MG63 (cell line): ENCODE results near the gene PHF2. TPM values are rescaled to one million over a fixed set of nuclear protein-coding genes. Genes with fewer than 3 reads are reported as not detected.
A peak's percentile ranks its signal among the peaks of the same experiment; 100 is the strongest.

Source experiments
- DNase-seq: peaks from one replicate; pipeline ENCODE4 v3.0.0-alpha.2; 2020
- H3K27me3 ChIP-seq: fragments of 250-450 bp; sonication (Bioruptor Pico); 2 replicates; pipeline ENCODE4 v1.5.1; 2020; ENCODE audit warnings: mild to moderate bottlenecking, moderate library complexity
- H3K36me3 ChIP-seq: fragments of 250-450 bp; sonication (Bioruptor Pico); 2 replicates; pipeline ENCODE4 v1.5.1; 2020; ENCODE audit warnings: mild to moderate bottlenecking, moderate library complexity
- H3K4me3 ChIP-seq: fragments of 250-450 bp; sonication (Bioruptor Pico); 2 replicates; pipeline ENCODE4 v1.5.1; 2020; ENCODE audit warnings: mild to moderate bottlenecking, moderate library complexity
- H3K9me3 ChIP-seq: fragments of 250-450 bp; sonication (Bioruptor Pico); 2 replicates; pipeline ENCODE4 v1.5.1; 2020; ENCODE audit warnings: mild to moderate bottlenecking, moderate library complexity
- total RNA-seq: library from RNA; depleted of rRNA; stranded (reverse); fragments of >200 nt; shearing (Covaris generic); gene quantifications from 2 replicates; pipeline ENCODE4 v1.2.3, GENCODE V29; 2014; ENCODE audit warnings: low replicate concordance

Gene PHF2
- total RNA-seq, 1 experiment from 2014 or later: 6.6 TPM

- Histone ChIP-seq H3K36me3 (peaks cover 52% of the 10 kb centered on the region), H3K9me3 (no peaks in the 10 kb centered on the region), H3K4me3 (no peak overlapping the region), H3K27me3 (no peaks in the 10 kb centered on the region)
- no peak for DNase-seq
These were observed 14.2 kb upstream of the PHF2 start for GRCh38 chr9:93562157-93562556.

- peaks cover 1% of the 10 kb centered on the region; the same call in 1 of the 2 replicates for H3K9me3 ChIP-seq
- no peak for DNase-seq
- H3K4me3 ChIP-seq: no peak overlapping the region
- peaks cover 39% of the 10 kb centered on the region for H3K36me3 ChIP-seq
- H3K27me3 ChIP-seq: no peaks in the 10 kb centered on the region
These were observed 11.3 kb upstream of the PHF2 start for GRCh38 chr9:93565089-93565488.

- no peaks in the 10 kb centered on the region for H3K27me3 ChIP-seq
- peak; percentile 95 for DNase-seq
- H3K9me3 ChIP-seq: peaks cover 10% of the 10 kb centered on the region
- H3K4me3 ChIP-seq: peak overlapping the region; percentile 74
- H3K36me3 ChIP-seq: peaks cover 40% of the 10 kb centered on the region
These were observed 9.7 kb upstream of the PHF2 start for GRCh38 chr9:93566408-93567270.

- H3K9me3 ChIP-seq: peaks cover 10% of the 10 kb centered on the region
- H3K4me3 ChIP-seq: peak overlapping the region; percentile 74
- H3K27me3 ChIP-seq: no peaks in the 10 kb centered on the region
- no peak for DNase-seq
- H3K36me3 ChIP-seq: peaks cover 33% of the 10 kb centered on the region
These were observed 9.0 kb upstream of the PHF2 start for GRCh38 chr9:93567271-93567959.

- DNase-seq: no peak
- H3K9me3 ChIP-seq: peaks cover 10% of the 10 kb centered on the region
- H3K27me3 ChIP-seq: no peaks in the 10 kb centered on the region
- H3K36me3 ChIP-seq: peaks cover 30% of the 10 kb centered on the region
- H3K4me3 ChIP-seq: no peak overlapping the region
These were observed 8.2 kb upstream of the PHF2 start for GRCh38 chr9:93568169-93568568.

GRCh38 chr9:93569621-93570174 is 6.7 kb upstream of the PHF2 start:
- no peak overlapping the region for H3K4me3 ChIP-seq
- peaks cover 10% of the 10 kb centered on the region for H3K9me3 ChIP-seq
- peaks cover 17% of the 10 kb centered on the region for H3K36me3 ChIP-seq
- no peaks in the 10 kb centered on the region for H3K27me3 ChIP-seq
- no peak for DNase-seq

- peaks cover 11% of the 10 kb centered on the region for H3K36me3 ChIP-seq
- H3K9me3 ChIP-seq: peaks cover 10% of the 10 kb centered on the region
- H3K4me3 ChIP-seq: no peak overlapping the region
- H3K27me3 ChIP-seq: no peaks in the 10 kb centered on the region
- no peak for DNase-seq
These were observed 4.2 kb upstream of the PHF2 start for GRCh38 chr9:93572221-93572620.

- DNase-seq: no peak
- Histone ChIP-seq H3K9me3 (peaks cover 10% of the 10 kb centered on the region), H3K4me3 (no peak overlapping the region), H3K27me3 (no peaks in the 10 kb centered on the region), H3K36me3 (peaks cover 8% of the 10 kb centered on the region)
These were observed 3.5 kb upstream of the PHF2 start for GRCh38 chr9:93572636-93573515.

- Histone ChIP-seq H3K36me3 (peaks cover 8% of the 10 kb centered on the region; the same call in 1 of the 2 replicates), H3K9me3 (peaks cover 10% of the 10 kb centered on the region), H3K27me3 (no peaks in the 10 kb centered on the region), H3K4me3 (no peak overlapping the region)
- DNase-seq: no peak
These were observed 2.9 kb upstream of the PHF2 start for GRCh38 chr9:93573516-93573828.

- DNase-seq: no peak
- Histone ChIP-seq H3K9me3 (peaks cover 10% of the 10 kb centered on the region), H3K27me3 (no peaks in the 10 kb centered on the region), H3K36me3 (peaks cover 8% of the 10 kb centered on the region; the same call in 1 of the 2 replicates), H3K4me3 (no peak overlapping the region)
These were observed 2.1 kb upstream of the PHF2 start for GRCh38 chr9:93574091-93574899.

GRCh38 chr9:93574900-93575795 is 1.2 kb upstream of the PHF2 start:
- peak overlapping the region; percentile 65 for H3K4me3 ChIP-seq
- H3K36me3 ChIP-seq: peaks cover 8% of the 10 kb centered on the region; the same call in 1 of the 2 replicates
- H3K27me3 ChIP-seq: no peaks in the 10 kb centered on the region
- H3K9me3 ChIP-seq: peaks cover 8% of the 10 kb centered on the region
- DNase-seq: no peak

- H3K4me3 ChIP-seq: peak overlapping the region; percentile 65
- peaks cover 2% of the 10 kb centered on the region; the same call in 1 of the 2 replicates for H3K36me3 ChIP-seq
- H3K27me3 ChIP-seq: no peaks in the 10 kb centered on the region
- DNase-seq: peak; percentile 41
- H3K9me3 ChIP-seq: peaks cover 2% of the 10 kb centered on the region; the same call in 1 of the 2 replicates
These were observed 557 bp upstream of the PHF2 start for GRCh38 chr9:93575796-93576257.

GRCh38 chr9:93577078-93577974 is 942 bp downstream of the PHF2 start:
- Histone ChIP-seq H3K9me3 (no peaks in the 10 kb centered on the region), H3K4me3 (peak overlapping the region; percentile 59), H3K27me3 (no peaks in the 10 kb centered on the region), H3K36me3 (no peaks in the 10 kb centered on the region)
- DNase-seq: peak; percentile 46
